Lower lobe of right lung (tissue), 2 donors: ENCODE data around the gene FBXO5. TPM values are rescaled to one million over a fixed set of nuclear protein-coding genes. Genes with fewer than 3 reads are reported as not detected.

Experiments
- ATAC-seq, 2 donors: fragments of 200-7000 bp; cut with Tn5 transposase; one replicate each; pipeline ENCODE4 v1.9.1; 2020 to 2022; ENCODE audit warnings: mild to moderate bottlenecking in 2 of 2, moderate library complexity in 2 of 2
- DNase-seq: peaks from one replicate; pipeline ENCODE4 v3.0.0-alpha.2; 2020
- H3K27ac ChIP-seq: fragments of 200-600 bp; one replicate; pipeline ENCODE4 v1.8.0; 2022
- H3K27me3 ChIP-seq: fragments of 200-600 bp; one replicate; pipeline ENCODE4 v1.8.0; 2022; ENCODE audit warnings: low read depth
- H3K36me3 ChIP-seq: fragments of 200-600 bp; one replicate; pipeline ENCODE4 v1.8.0; 2022; ENCODE audit warnings: mild to moderate bottlenecking
- H3K4me1 ChIP-seq: fragments of 200-600 bp; one replicate; pipeline ENCODE4 v1.8.0; 2022
- H3K4me3 ChIP-seq: fragments of 200-600 bp; one replicate; pipeline ENCODE4 v1.8.0; 2022; ENCODE audit warnings: mild to moderate bottlenecking
- H3K9me3 ChIP-seq: fragments of 200-600 bp; one replicate; pipeline ENCODE4 v1.8.0; 2022
- CTCF ChIP-seq: fragments of 200-600 bp; IDR thresholded peaks from one replicate; pipeline ENCODE4 v1.8.0; 2022; ENCODE audit warnings: antibody characterized with exemption, mild to moderate bottlenecking
- intact Hi-C: fragments of 100-400 bp; cut with DNase I; formaldehyde crosslinking; loops from one replicate; pipeline ENCODE4 v1.11.0; 2022
- long read RNA-seq: library from polyadenylated mRNA; unstranded; transcript quantifications from one replicate; pipeline ENCODE4 v2.0.0, GENCODE V29; 2021
- total RNA-seq: library from RNA; stranded (reverse); fragmentation: NEBNext Ultra II Directional; extraction: Animal tissue kit (Norgen Biotek cat#: 25700); gene quantifications from one replicate; pipeline ENCODE4 v1.2.1, GENCODE V29; 2021
- donor health status: DM: no; HTN: yes; CAD: no; lungs with severe emphysema.

Gene FBXO5
- 5.1 TPM for total RNA-seq
- long read RNA-seq, transcript FBXO5-202 (5 exons, 2,221 nt): major isoform, 9 of 12 reads
- long read RNA-seq, partial matches to known transcripts: 1 of 12 reads
- long read RNA-seq, other reads (novel, unspliced or antisense): 1 of 12 reads

- no peaks in the 10 kb centered on the region for H3K36me3 ChIP-seq
- intact Hi-C loops: no loop called here
- peak within 1 kb of the TSS; percentile 88 for H3K27ac ChIP-seq
- peak within 1 kb of the TSS; percentile 68 for H3K4me3 ChIP-seq
- no peak for TF ChIP-seq CTCF
- peaks cover 28% of the 10 kb centered on the region for H3K4me1 ChIP-seq
- ATAC-seq: peak; percentile 98 to 99
- H3K27me3 ChIP-seq: no peaks in the 10 kb centered on the region
- DNase-seq: peak; percentile 99
- H3K9me3 ChIP-seq: no peaks in the 10 kb centered on the region
Observed at GRCh38 chr6:152982904-152983636, at the start of gene FBXO5. FBXO5 (minus strand) TSS chr6:152983041; CDS start chr6:152982959, 82 bp downstream.

GRCh38 chr6:153032255-153032882, 49.5 kb upstream of the FBXO5 start:
- ATAC-seq (peak in 1 of 2 donors; percentile 54), DNase-seq (no peak)
- intact Hi-C loops: no loop called here
- Histone ChIP-seq H3K4me3 (no peak overlapping the region), H3K9me3 (no peaks in the 10 kb centered on the region), H3K4me1 (no peaks in the 10 kb centered on the region), H3K27me3 (no peaks in the 10 kb centered on the region), H3K27ac (no peak overlapping the region), H3K36me3 (no peaks in the 10 kb centered on the region)
- peak; percentile 41 for TF ChIP-seq CTCF

- TF ChIP-seq CTCF: no peak
- Histone ChIP-seq H3K4me3 (no peak overlapping the region), H3K4me1 (no peaks in the 10 kb centered on the region), H3K27me3 (no peaks in the 10 kb centered on the region), H3K27ac (no peak overlapping the region), H3K36me3 (no peaks in the 10 kb centered on the region), H3K9me3 (no peaks in the 10 kb centered on the region)
- ATAC-seq (peak in 1 of 2 donors; percentile 59), DNase-seq (no peak)
- intact Hi-C loops: no loop called here
Observed at GRCh38 chr6:153031335-153031955, 48.6 kb upstream of the FBXO5 start.

- no peak overlapping the region for H3K27ac ChIP-seq
- no peak for ATAC-seq
- intact Hi-C loops: loop anchor here (10.0 kb wide), 1 partner anchor 164 kb away; no protein-coding TSS in a partner anchor
Observed at GRCh38 chr6:153028963-153029362, 46.1 kb upstream of the FBXO5 start.

More at GRCh38 chr6:153028963-153029362, 46.1 kb upstream of the FBXO5 start:
- H3K4me1 ChIP-seq: no peaks in the 10 kb centered on the region
- H3K36me3 ChIP-seq: no peaks in the 10 kb centered on the region
- no peak for DNase-seq
- no peaks in the 10 kb centered on the region for H3K27me3 ChIP-seq
- H3K4me3 ChIP-seq: no peak overlapping the region
- no peaks in the 10 kb centered on the region for H3K9me3 ChIP-seq
- no peak for TF ChIP-seq CTCF
